H1 (cell line): ENCODE data around the gene CRACDL. TPM values are rescaled to one million over a fixed set of nuclear protein-coding genes. Genes with fewer than 3 reads are reported as not detected.

Source experiments
- CTCF ChIA-PET: fragments of 300-600 bp; sonication (Branson Sonifier 250); formaldehyde crosslinking; loops from one replicate; lab custom pipeline; 2021; ENCODE audit not compliant: partially characterized antibody; lab: Charles Lee
- POLR2A ChIA-PET: fragments of 300-600 bp; sonication (Branson Sonifier 250); formaldehyde crosslinking; loops from one replicate; lab custom pipeline; 2021; ENCODE audit warnings: inconsistent platforms; ENCODE audit not compliant: partially characterized antibody; lab: Charles Lee
- DNase-seq, 2 experiments: peaks; one replicate each; pipeline versions ENCODE4 v3.0.0 to v3.0.0-alpha.2; 2010 to 2022; ENCODE audit warnings: low spot score in 2 of 2, low read depth in 1 of 2, mixed read lengths in 1 of 2
- FAIRE-seq: peaks from 2 replicates; lab custom pipeline; 2011; peaks lifted over from hg19 to GRCh38; lab: Jason Lieb, UNC
- H2AFZ ChIP-seq: 2 replicates; pipeline ENCODE4 v1.8.1; 2012; ENCODE audit warnings: low read length, inconsistent platforms
- H2AK5ac ChIP-seq: 2 replicates; pipeline ENCODE4 v1.6.1; 2013; ENCODE audit warnings: low read depth, low read length
- H2BK120ac ChIP-seq: replicated peaks from 2 replicates; pipeline ENCODE3; 2013; ENCODE audit warnings: low read depth, low read length, inconsistent platforms
- H2BK12ac ChIP-seq: 2 replicates; pipeline ENCODE4 v1.6.1; 2013; ENCODE audit warnings: low read depth, low read length
- H2BK15ac ChIP-seq: 2 replicates; pipeline ENCODE4 v1.6.1; 2013; ENCODE audit warnings: low read length
- H2BK20ac ChIP-seq: 2 replicates; pipeline ENCODE4 v1.6.1; 2013; ENCODE audit warnings: low read length
- H2BK5ac ChIP-seq: 2 replicates; pipeline ENCODE4 v1.6.1; 2013; ENCODE audit warnings: low read depth, low read length
- H3K14ac ChIP-seq: 2 replicates; pipeline ENCODE4 v1.6.1; 2013; ENCODE audit warnings: inconsistent platforms; ENCODE audit not compliant: insufficient read length
- H3K18ac ChIP-seq: 2 replicates; pipeline ENCODE4 v1.6.1; 2013; ENCODE audit warnings: low read length; ENCODE audit errors: extremely low read depth
- H3K23ac ChIP-seq: 2 replicates; pipeline ENCODE4 v1.6.1; 2013; ENCODE audit warnings: inconsistent platforms; ENCODE audit not compliant: insufficient read length
- H3K23me2 ChIP-seq: 2 replicates; pipeline ENCODE4 v1.6.1; 2013; ENCODE audit warnings: low read depth, low read length
- H3K27ac ChIP-seq: 2 replicates; pipeline ENCODE4 v1.6.1; 2011; ENCODE audit warnings: low read depth, low read length, inconsistent platforms
- H3K27me3 ChIP-seq, 4 experiments: replicated peaks in 1 of 4; 1 replicate in 1 of 4; 2 replicates in 3 of 4; pipeline versions ENCODE4 v1.6.1 to v1.8.1; 2011 to 2013; ENCODE audit warnings: low read length in 3 of 4, mild to moderate bottlenecking in 3 of 4, inconsistent platforms in 2 of 4, mixed read lengths in 2 of 4, moderate library complexity in 1 of 4; ENCODE audit not compliant: control insufficient read depth in 3 of 4, insufficient read depth in 3 of 4; ENCODE audit errors: extremely low read depth in 1 of 4
- H3K36me3 ChIP-seq, 4 experiments: 2 replicates each; pipeline versions ENCODE4 v1.6.1 to v1.8.1; 2011 to 2013; ENCODE audit warnings: mild to moderate bottlenecking in 4 of 4, low read length in 3 of 4, moderate library complexity in 2 of 4, control low read depth in 1 of 4, inconsistent platforms in 1 of 4; ENCODE audit not compliant: insufficient read depth in 4 of 4, control insufficient read depth in 2 of 4
- H3K4ac ChIP-seq: replicated peaks from 2 replicates; pipeline ENCODE3; 2013; ENCODE audit warnings: low read length, low read depth, mixed read lengths, inconsistent platforms; ENCODE audit not compliant: insufficient read length
- H3K4me1 ChIP-seq, 4 experiments: replicated peaks in 1 of 4; 1 replicate in 1 of 4; 2 replicates in 3 of 4; pipeline versions ENCODE4 v1.6.1 to v1.8.1; 2011 to 2013; ENCODE audit warnings: low read length in 3 of 4, inconsistent platforms in 2 of 4, mixed read lengths in 1 of 4; ENCODE audit not compliant: insufficient read depth in 4 of 4, control insufficient read depth in 3 of 4
- H3K4me2 ChIP-seq, 2 experiments: 2 replicates each; pipeline versions ENCODE4 v1.6.1 to v1.8.1; 2011 to 2013; ENCODE audit warnings: low read depth in 2 of 2, low read length in 2 of 2, control low read depth in 1 of 2, inconsistent platforms in 1 of 2, mild to moderate bottlenecking in 1 of 2; ENCODE audit not compliant: insufficient read depth in 1 of 2
- H3K4me3 ChIP-seq, 4 experiments: fragments of 200-600, 300-600 bp in 1 of 4; sonication (generic), shearing (Covaris generic), sonication (Bioruptor Twin) in 1 of 4; 2 replicates each; pipeline versions ENCODE4 v1.5.1 to v1.8.1; 2011 to 2016; ENCODE audit warnings: low read length in 4 of 4, low read depth in 3 of 4, control low read depth in 2 of 4, inconsistent platforms in 2 of 4, mild to moderate bottlenecking in 2 of 4, mixed read lengths in 1 of 4, moderate library complexity in 1 of 4; ENCODE audit not compliant: insufficient read depth in 2 of 4; ENCODE audit errors: extremely low read depth in 1 of 4
- H3K56ac ChIP-seq: replicated peaks from 2 replicates; pipeline ENCODE3; 2013; ENCODE audit warnings: low read depth, mild to moderate bottlenecking, mixed read lengths, low read length, inconsistent platforms; ENCODE audit not compliant: insufficient read length
- H3K79me1 ChIP-seq: 2 replicates; pipeline ENCODE4 v1.6.1; 2013; ENCODE audit warnings: low read depth, low read length, control low read depth
- H3K79me2 ChIP-seq, 2 experiments: 2 replicates each; pipeline versions ENCODE4 v1.6.1 to v1.8.1; 2012 to 2013; ENCODE audit warnings: low read length in 2 of 2, mild to moderate bottlenecking in 2 of 2, inconsistent platforms in 1 of 2; ENCODE audit not compliant: insufficient read depth in 2 of 2, control insufficient read depth in 1 of 2
- H3K9ac ChIP-seq, 4 experiments: replicated peaks in 1 of 4; 1 replicate in 1 of 4; 2 replicates in 3 of 4; pipeline versions ENCODE4 v1.6.1 to v1.8.1; 2011 to 2013; ENCODE audit warnings: low read depth in 3 of 4, low read length in 3 of 4, control low read depth in 2 of 4, mild to moderate bottlenecking in 2 of 4, moderate library complexity in 2 of 4, inconsistent platforms in 1 of 4; ENCODE audit errors: extremely low read depth in 1 of 4
- H3K9me3 ChIP-seq, 2 experiments: 2 replicates each; pipeline versions ENCODE4 v1.6.1 to v1.8.1; 2012 to 2013; ENCODE audit warnings: mild to moderate bottlenecking in 2 of 2, moderate library complexity in 2 of 2, control low read depth in 1 of 2, inconsistent platforms in 1 of 2, low read depth in 1 of 2, low read length in 1 of 2, mixed read lengths in 1 of 2; ENCODE audit not compliant: insufficient read depth in 2 of 2
- H4K20me1 ChIP-seq, 2 experiments: replicated peaks in 1 of 2; 2 replicates each; pipeline versions ENCODE3 to v1.8.1; 2011 to 2013; ENCODE audit warnings: inconsistent platforms in 2 of 2, low read length in 2 of 2, mild to moderate bottlenecking in 1 of 2; ENCODE audit not compliant: insufficient read depth in 2 of 2, control insufficient read depth in 1 of 2
- H4K5ac ChIP-seq: 2 replicates; pipeline ENCODE4 v1.6.1; 2013; ENCODE audit warnings: low read length, low read depth, mixed read lengths, inconsistent platforms; ENCODE audit not compliant: insufficient read length
- H4K8ac ChIP-seq: 2 replicates; pipeline ENCODE4 v1.8.0; 2013; ENCODE audit warnings: mild to moderate bottlenecking, moderate library complexity, low read length, inconsistent platforms; ENCODE audit not compliant: insufficient read depth; ENCODE audit errors: extremely low read depth
- H4K91ac ChIP-seq: replicated peaks from 2 replicates; pipeline ENCODE3; 2013; ENCODE audit warnings: low read length, mixed read lengths, inconsistent platforms; ENCODE audit not compliant: insufficient read length
- ASH2L ChIP-seq: fragments of 200-600, 300-600 bp; sonication (generic); IDR thresholded peaks from one replicate; pipeline ENCODE4 v1.7.1; 2017; ENCODE audit warnings: low read length
- EGR1 ChIP-seq: IDR thresholded peaks from 2 replicates; pipeline ENCODE4 v1.6.1; 2011; ENCODE audit warnings: low read depth, low read length, borderline replicate concordance
- GABPA ChIP-seq: IDR thresholded peaks from 2 replicates; pipeline ENCODE4 v1.6.1; 2011; ENCODE audit warnings: mild to moderate bottlenecking, low read length, moderate library complexity, borderline replicate concordance; ENCODE audit not compliant: insufficient read depth
- JUND ChIP-seq: IDR thresholded peaks from 2 replicates; pipeline ENCODE4 v1.6.1; 2011; ENCODE audit warnings: mild to moderate bottlenecking, improper control_type of control experiment, low read length
- NANOG ChIP-seq: IDR thresholded peaks from 2 replicates; pipeline ENCODE4 v1.6.1; 2011; ENCODE audit warnings: low read length, low read depth, mild to moderate bottlenecking, inconsistent platforms; ENCODE audit not compliant: insufficient read depth, poor library complexity, severe bottlenecking
- POLR2AphosphoS5 ChIP-seq: IDR thresholded peaks from 2 replicates; pipeline ENCODE4 v1.6.1; 2011; ENCODE audit warnings: low read depth, low read length
- POU5F1 ChIP-seq: IDR thresholded peaks from 2 replicates; pipeline ENCODE4 v1.6.1; 2011; ENCODE audit warnings: low read depth, mild to moderate bottlenecking, low read length, moderate library complexity
- SIN3A ChIP-seq, 2 experiments: IDR thresholded peaks in 1 of 2; conservative IDR thresholded peaks in 1 of 2; 2 replicates each; pipeline ENCODE4 v1.6.1; 2011 to 2012; ENCODE audit warnings: low read length in 2 of 2, improper control_type of control experiment in 1 of 2, low read depth in 1 of 2, mild to moderate bottlenecking in 1 of 2
- SP2 ChIP-seq: IDR thresholded peaks from 2 replicates; pipeline ENCODE4 v1.6.1; 2012; ENCODE audit warnings: mild to moderate bottlenecking, low read length, inconsistent platforms
- ZNF274 ChIP-seq: IDR thresholded peaks from 2 replicates; pipeline ENCODE4 v1.7.0; 2012; ENCODE audit warnings: low read length, borderline replicate concordance; ENCODE audit errors: extremely low read depth
- WGBS, 2 experiments: shearing (Covaris generic) in 1 of 2; methylation state at CpG; one replicate each; pipeline versions ENCODE4 v1.1.6 to v1.1.7; 2013 to 2015; ENCODE audit warnings: low lambda C conversion rate in 2 of 2, mixed read lengths in 2 of 2, inconsistent platforms in 1 of 2, low coverage in 1 of 2, missing lambda C conversion rate in 1 of 2; ENCODE audit not compliant: insufficient replicate concordance in 2 of 2, insufficient coverage in 1 of 2, insufficient read length in 1 of 2; ENCODE audit errors: extremely low coverage in 1 of 2, missing lambda C conversion rate in 1 of 2; 5-methylcytosine and 5-hydroxymethylcytosine counted together
- polyA plus RNA-seq, 7 experiments: library from polyadenylated mRNA; depleted of rRNA in 3 of 7; stranded (reverse) in 5 of 7; unstranded in 2 of 7; fragments of >200 nt in 5 of 7; fragments of 200-250 nt in 2 of 7; gene quantifications; 1 replicate in 5 of 7; 2 replicates in 1 of 7; 4 replicates in 1 of 7; pipeline versions ENCODE4 v1.2.1 to v1.2.3, GENCODE V29; 2011 to 2013; ENCODE audit warnings: missing spikeins in 2 of 7, mixed read lengths in 2 of 7
- total RNA-seq: library from RNA; stranded (reverse); fragmentation: NEBNext Ultra II Directional; extraction: Animal tissue kit (Norgen Biotek cat#: 25700); gene quantifications from 2 replicates; pipeline ENCODE4 v1.2.1, GENCODE V29; 2021
- TF ChIP-seq, protein P1 (sequence below): IDR thresholded peaks from 2 replicates; pipeline ENCODE4 v1.6.1; 2012; ENCODE audit warnings: inconsistent platforms

Gene CRACDL
- total and polyA plus RNA-seq, 2 of the 8 experiments (the other 6 are each of a cell fraction or from before 2014, with no cell fraction given) = 0.07 to 0.38 TPM

DNA sequence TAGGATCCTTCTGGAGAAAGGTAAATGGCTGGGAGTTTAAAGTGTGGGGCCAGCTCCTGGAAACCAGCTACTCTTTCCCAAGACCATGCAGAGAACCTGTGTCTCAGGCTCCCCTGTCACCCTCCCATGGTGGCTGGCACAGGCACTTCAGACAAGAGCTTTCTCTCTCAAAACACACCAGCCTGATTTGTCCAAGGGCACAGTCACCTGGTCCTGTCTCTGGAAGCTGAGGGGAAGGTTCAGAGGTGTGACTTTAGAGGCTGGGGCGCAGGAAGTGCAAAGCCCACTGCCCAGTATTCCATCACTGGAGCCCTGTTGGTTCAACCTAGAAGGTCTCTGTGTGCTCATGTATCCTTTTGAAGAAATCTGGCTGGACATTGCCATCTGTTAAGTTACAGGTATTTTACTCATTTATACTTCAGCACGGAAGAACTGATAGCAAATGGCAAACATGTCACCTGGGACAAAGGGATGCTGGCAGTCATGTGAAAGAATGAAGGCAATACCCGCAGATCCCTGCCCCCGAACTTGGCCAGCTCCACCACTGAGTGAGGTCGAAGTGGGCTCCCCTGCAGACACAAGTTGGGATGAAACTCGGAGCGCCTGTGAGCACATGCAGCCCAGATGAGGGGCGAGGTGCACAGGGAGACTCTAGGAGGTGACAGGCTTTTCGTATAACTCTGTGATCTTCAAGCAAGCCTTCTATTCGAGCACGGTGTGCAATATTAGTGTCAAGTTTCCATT lies 108.2 kb downstream of the CRACDL start:
- WGBS, 2 experiments = 73% methylated on average over 9 of the region's 11 CpGs; no CpG with 5 or more reads in 1 of the 2 experiments
- Histone ChIP-seq H4K5ac (no peak overlapping the region), H2BK120ac (no peak overlapping the region), H2AFZ (no peak overlapping the region), H3K9me3 (no peaks in the 10 kb centered on the region), H3K4ac (no peak overlapping the region), H3K79me1 (no peaks in the 10 kb centered on the region), H3K14ac (no peak overlapping the region), H3K9ac (no peak overlapping the region), H3K4me3 (no peak overlapping the region), H3K4me1 (no peaks in the 10 kb centered on the region), H3K23me2 (peaks cover 3% of the 10 kb centered on the region; the same call in 1 of the 2 replicates), H2BK15ac (no peak overlapping the region), H3K36me3 (no peaks in the 10 kb centered on the region), H4K91ac (no peak overlapping the region), H3K27ac (no peak overlapping the region), H4K20me1 (no peaks in the 10 kb centered on the region), H3K56ac (no peak overlapping the region), H2BK20ac (no peak overlapping the region), H2BK12ac (no peak overlapping the region), H3K4me2 (no peak overlapping the region), H4K8ac (no peak overlapping the region), H3K23ac (no peak overlapping the region), H2BK5ac (no peak overlapping the region), H2AK5ac (no peak overlapping the region), H3K27me3 (peaks cover 4 to 15% (median 13%) of the 10 kb centered on the region in 4 experiments), H3K79me2 (no peaks in the 10 kb centered on the region), H3K18ac (no peak overlapping the region)
- ChIA-PET CTCF (interaction anchor here (1.6 kb wide), 1 partner anchor 9 kb away, joined by 6 read pairs; no protein-coding TSS in a partner anchor), POLR2A (no interaction called here)
- FAIRE-seq = no peak
- DNase-seq = no peak
- TF ChIP-seq ASH2L (no peak), SIN3A (conservative IDR thresholded peaks at IDR 0.05 in 1 of 2, IDR thresholded peaks at IDR 0.05 in 1 of 2; ENCODE audit: low read depth in 1 of 2, low read length in 2 of 2) (no peak), GABPA (no peak), EGR1 (no peak), ZNF274 (no peak), SP2 (no peak), POU5F1 (no peak), NANOG (no peak), POLR2AphosphoS5 (no peak), JUND (no peak)
- TF ChIP-seq, protein P1, sequence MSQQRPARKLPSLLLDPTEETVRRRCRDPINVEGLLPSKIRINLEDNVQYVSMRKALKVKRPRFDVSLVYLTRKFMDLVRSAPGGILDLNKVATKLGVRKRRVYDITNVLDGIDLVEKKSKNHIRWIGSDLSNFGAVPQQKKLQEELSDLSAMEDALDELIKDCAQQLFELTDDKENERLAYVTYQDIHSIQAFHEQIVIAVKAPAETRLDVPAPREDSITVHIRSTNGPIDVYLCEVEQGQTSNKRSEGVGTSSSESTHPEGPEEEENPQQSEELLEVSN = no peak
